Endodermal cell (in vitro differentiated cells): ENCODE data around the gene TRIM26. TPM values are rescaled to one million over a fixed set of nuclear protein-coding genes. Genes with fewer than 3 reads are reported as not detected.

Experiments used
- DNase-seq: peaks from one replicate; pipeline ENCODE4 v3.0.0-alpha.2; 2017
- H3K27ac ChIP-seq: 2 replicates; pipeline ENCODE4 v1.5.1; 2013; ENCODE audit warnings: mild to moderate bottlenecking, low read depth, low read length, moderate library complexity
- H3K27me3 ChIP-seq: 2 replicates; pipeline ENCODE4 v1.6.1; 2013; ENCODE audit warnings: mild to moderate bottlenecking, low read length, moderate library complexity; ENCODE audit not compliant: insufficient read depth, control insufficient read depth, poor library complexity, severe bottlenecking
- H3K36me3 ChIP-seq: 2 replicates; pipeline ENCODE4 v1.7.0; 2013; ENCODE audit warnings: mild to moderate bottlenecking, low read length, moderate library complexity; ENCODE audit not compliant: control insufficient read depth, insufficient read depth
- H3K4me1 ChIP-seq: one replicate; pipeline ENCODE4 v1.7.0; 2013; ENCODE audit warnings: low read length; ENCODE audit not compliant: control insufficient read depth, insufficient read depth
- H3K4me3 ChIP-seq: 2 replicates; pipeline ENCODE4 v1.5.1; 2013; ENCODE audit warnings: mild to moderate bottlenecking, low read length, moderate library complexity
- H3K9ac ChIP-seq: 2 replicates; pipeline ENCODE4 v1.6.1; 2013; ENCODE audit warnings: mild to moderate bottlenecking, low read length, moderate library complexity; ENCODE audit not compliant: poor library complexity, severe bottlenecking; ENCODE audit errors: extremely low read depth
- H3K9me3 ChIP-seq: 2 replicates; pipeline ENCODE4 v1.6.1; 2013; ENCODE audit warnings: mild to moderate bottlenecking, low read length, moderate library complexity; ENCODE audit not compliant: control insufficient read depth
- H3K27ac Mint-ChIP-seq: 2 replicates; pipeline ENCODE4 v1.8.0; 2020; ENCODE audit warnings: mixed read lengths
- H3K27me3 Mint-ChIP-seq: 2 replicates; pipeline ENCODE4 v1.8.0; 2021; ENCODE audit warnings: mild to moderate bottlenecking, mixed read lengths; ENCODE audit not compliant: insufficient read depth
- H3K36me3 Mint-ChIP-seq: 2 replicates; pipeline ENCODE4 v1.8.0; 2020; ENCODE audit warnings: low read depth, mixed read lengths
- H3K4me1 Mint-ChIP-seq: 2 replicates; pipeline ENCODE4 v1.8.0; 2020; ENCODE audit warnings: mixed read lengths
- H3K4me3 Mint-ChIP-seq: 2 replicates; pipeline ENCODE4 v1.8.0; 2020; ENCODE audit warnings: mild to moderate bottlenecking, moderate library complexity, mixed read lengths
- H3K9me3 Mint-ChIP-seq: 2 replicates; pipeline ENCODE4 v1.8.0; 2020; ENCODE audit warnings: mild to moderate bottlenecking, mixed read lengths
- WGBS, 2 experiments: methylation state at CpG; one replicate each; pipeline versions ENCODE4 v1.1.5 to v1.1.7; 2013; ENCODE audit warnings: missing lambda C conversion rate in 2 of 2, mixed read lengths in 1 of 2; ENCODE audit not compliant: insufficient coverage in 1 of 2, insufficient read length in 1 of 2; 5-methylcytosine and 5-hydroxymethylcytosine counted together
- total RNA-seq, 2 donors: library from RNA; stranded (reverse); fragmentation: NEBNext Ultra II Directional in 1 of 2; extraction: Animal tissue kit (Norgen Biotek cat#: 25700) in 1 of 2; gene quantifications; 2 replicates in 1 of 2; 3 replicates in 1 of 2; pipeline ENCODE4 v1.2.1, GENCODE V29; 2021
- TF ChIP-seq, protein P1 (sequence below): fragments of 200-600 bp; sonication (generic); conservative IDR thresholded peaks from 2 replicates; pipeline ENCODE4 v1.5.0; 2021; ENCODE audit warnings: antibody characterized with exemption, mild to moderate bottlenecking

Gene TRIM26
- total RNA-seq, 2 donors from 2014 or later, result 29.3 to 35.3 TPM

DNA sequence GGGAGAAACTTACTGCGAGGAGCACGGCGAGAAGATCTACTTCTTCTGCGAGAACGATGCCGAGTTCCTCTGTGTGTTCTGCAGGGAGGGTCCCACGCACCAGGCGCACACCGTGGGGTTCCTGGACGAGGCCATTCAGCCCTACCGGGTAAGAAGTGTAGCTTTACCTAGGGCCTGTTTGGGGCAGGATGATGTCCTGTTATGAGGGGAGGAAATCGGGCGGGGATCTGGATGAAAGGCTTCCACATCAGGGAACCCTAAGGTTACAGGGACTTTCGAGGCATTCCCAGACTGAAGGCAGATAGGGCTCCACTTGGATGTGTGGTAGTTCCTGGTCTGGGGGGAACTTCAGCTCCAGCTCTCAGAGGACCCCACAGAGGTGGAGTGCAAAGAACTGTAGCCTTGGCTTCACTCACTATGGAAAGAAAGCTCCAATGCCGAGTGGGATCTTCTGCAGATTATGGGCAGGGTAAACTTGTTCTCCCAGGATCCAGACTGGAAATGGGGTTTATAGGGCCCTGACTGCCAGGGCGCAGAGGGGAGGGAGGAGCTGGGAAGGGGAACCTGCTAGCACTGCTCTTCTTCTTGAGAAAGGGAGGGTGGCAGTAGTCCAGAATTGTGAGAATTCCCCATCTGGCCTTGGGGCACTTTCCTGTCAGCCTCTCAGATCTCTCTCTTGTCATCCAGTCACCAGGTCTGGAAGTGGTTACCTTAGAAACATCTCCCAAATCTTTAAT is 49.1 kb downstream of the TRIM26 start:
- H3K9ac ChIP-seq, result no peak overlapping the region
- TF ChIP-seq, protein P1, sequence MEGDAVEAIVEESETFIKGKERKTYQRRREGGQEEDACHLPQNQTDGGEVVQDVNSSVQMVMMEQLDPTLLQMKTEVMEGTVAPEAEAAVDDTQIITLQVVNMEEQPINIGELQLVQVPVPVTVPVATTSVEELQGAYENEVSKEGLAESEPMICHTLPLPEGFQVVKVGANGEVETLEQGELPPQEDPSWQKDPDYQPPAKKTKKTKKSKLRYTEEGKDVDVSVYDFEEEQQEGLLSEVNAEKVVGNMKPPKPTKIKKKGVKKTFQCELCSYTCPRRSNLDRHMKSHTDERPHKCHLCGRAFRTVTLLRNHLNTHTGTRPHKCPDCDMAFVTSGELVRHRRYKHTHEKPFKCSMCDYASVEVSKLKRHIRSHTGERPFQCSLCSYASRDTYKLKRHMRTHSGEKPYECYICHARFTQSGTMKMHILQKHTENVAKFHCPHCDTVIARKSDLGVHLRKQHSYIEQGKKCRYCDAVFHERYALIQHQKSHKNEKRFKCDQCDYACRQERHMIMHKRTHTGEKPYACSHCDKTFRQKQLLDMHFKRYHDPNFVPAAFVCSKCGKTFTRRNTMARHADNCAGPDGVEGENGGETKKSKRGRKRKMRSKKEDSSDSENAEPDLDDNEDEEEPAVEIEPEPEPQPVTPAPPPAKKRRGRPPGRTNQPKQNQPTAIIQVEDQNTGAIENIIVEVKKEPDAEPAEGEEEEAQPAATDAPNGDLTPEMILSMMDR, result no peak
- H3K27me3 ChIP-seq, result peaks cover 34% of the 10 kb centered on the region
- H3K4me1 ChIP-seq, result no peaks in the 10 kb centered on the region
- Mint-ChIP-seq H3K4me3 (no peak overlapping the region), H3K27ac (no peak overlapping the region), H3K27me3 (peaks cover 65% of the 10 kb centered on the region), H3K36me3 (no peaks in the 10 kb centered on the region), H3K4me1 (no peaks in the 10 kb centered on the region), H3K9me3 (no peaks in the 10 kb centered on the region)
- no peaks in the 10 kb centered on the region for H3K36me3 ChIP-seq
- WGBS, 2 experiments, result 91 to 95% methylated on average over 7 to 16 of the region's 16 CpGs
- no peak overlapping the region for H3K27ac ChIP-seq
- no peaks in the 10 kb centered on the region for H3K9me3 ChIP-seq
- no peak for DNase-seq
- H3K4me3 ChIP-seq, result no peak overlapping the region

DNA sequence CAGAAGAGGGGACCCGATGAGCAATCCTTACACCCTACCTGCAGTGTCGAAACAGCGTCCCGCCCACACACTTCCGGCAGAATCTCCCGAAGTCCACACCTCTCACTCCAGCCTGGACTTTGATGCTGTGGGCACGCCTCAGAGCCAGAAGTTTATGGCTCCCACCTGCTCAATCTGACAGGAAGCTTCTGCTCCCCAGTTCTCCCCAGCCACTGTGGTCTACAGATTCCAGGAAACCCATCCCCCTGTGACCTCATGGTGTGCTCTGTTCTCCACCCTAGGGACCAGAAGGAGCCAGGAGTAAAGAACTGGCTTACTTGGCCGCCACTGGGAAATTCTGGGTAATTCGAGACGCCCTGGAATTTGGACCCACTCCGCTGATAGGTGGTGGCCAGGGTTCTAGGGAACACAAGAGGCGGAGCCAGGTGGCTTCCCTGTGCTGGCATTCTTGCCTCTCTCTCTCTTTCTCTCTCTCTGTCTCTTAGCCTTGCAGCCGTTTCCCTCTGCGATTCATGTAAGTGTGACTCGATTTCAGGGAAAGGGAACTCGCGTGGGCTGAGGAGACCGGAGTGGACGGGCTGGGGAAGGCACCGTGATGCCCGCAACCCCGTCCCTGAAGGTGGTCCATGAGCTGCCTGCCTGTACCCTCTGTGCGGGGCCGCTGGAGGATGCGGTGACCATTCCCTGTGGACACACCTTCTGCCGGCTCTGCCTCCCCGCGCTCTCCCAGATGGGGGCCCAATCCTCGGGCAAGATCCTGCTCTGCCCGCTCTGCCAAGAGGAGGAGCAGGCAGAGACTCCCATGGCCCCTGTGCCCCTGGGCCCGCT is 49.9 kb downstream of the TRIM26 start, which contains the start of gene TRIM15:
Gene TRIM15, plus strand, starts transcription at position 457 of the 828 bp plus-strand sequence. Its CDS starts 139 bp downstream, at position 596.
- Mint-ChIP-seq H3K9me3 (no peaks in the 10 kb centered on the region), H3K27me3 (peaks cover 65% of the 10 kb centered on the region), H3K36me3 (no peaks in the 10 kb centered on the region), H3K4me1 (no peaks in the 10 kb centered on the region), H3K27ac (no peak within 1 kb of the TSS), H3K4me3 (no peak within 1 kb of the TSS)
- Histone ChIP-seq H3K9ac (no peak within 1 kb of the TSS), H3K4me1 (no peaks in the 10 kb centered on the region), H3K36me3 (no peaks in the 10 kb centered on the region), H3K9me3 (no peaks in the 10 kb centered on the region), H3K27ac (no peak within 1 kb of the TSS), H3K27me3 (peaks cover 35% of the 10 kb centered on the region), H3K4me3 (no peak within 1 kb of the TSS)
- WGBS, 2 experiments, result 90% methylated on average over 20 to 31 of the region's 31 CpGs
- peak; percentile 67 for DNase-seq
- TF ChIP-seq, protein P1, result no peak

DNA sequence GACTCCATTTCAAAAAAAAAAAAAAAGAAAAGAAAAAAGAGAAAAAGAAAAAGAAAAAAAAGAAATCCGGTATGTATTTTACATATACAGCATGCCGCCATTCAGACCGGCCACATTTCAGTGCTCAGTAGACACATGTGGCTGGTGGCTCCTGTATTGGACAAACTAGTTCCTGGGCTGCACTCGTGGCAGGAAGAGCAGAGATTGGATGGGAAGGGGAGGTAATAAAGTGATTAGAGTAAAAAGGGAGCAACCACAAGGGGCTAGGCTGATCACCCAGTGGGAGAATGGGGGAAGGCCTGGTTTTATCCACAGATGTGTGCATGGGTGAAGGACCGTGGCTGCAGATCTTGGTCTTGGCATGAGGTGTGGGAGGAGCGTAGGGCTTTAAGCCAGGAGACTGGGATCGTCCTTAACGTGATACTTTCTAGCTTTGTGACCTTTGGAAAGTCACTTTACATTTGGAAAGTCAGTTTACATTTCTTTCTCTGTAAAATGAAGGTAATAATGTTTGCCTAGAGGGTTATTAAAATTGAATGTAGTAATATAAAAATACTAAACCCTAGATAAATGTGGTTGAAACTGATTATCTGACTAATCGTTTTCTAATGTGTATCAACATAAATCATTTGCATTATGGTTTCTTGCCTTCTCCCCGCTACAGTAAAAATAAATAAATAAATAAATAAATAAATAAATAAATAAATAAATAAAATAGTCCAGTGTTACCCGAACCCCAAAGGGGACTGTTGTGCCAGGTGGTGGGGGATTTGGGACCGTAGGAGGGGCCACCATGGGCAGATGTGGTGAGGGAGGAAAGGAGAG is 50.7 kb downstream of the TRIM26 start:
- peaks cover 34% of the 10 kb centered on the region for H3K27me3 ChIP-seq
- Mint-ChIP-seq H3K36me3 (no peaks in the 10 kb centered on the region), H3K4me1 (no peaks in the 10 kb centered on the region), H3K27ac (no peak overlapping the region), H3K9me3 (no peaks in the 10 kb centered on the region), H3K4me3 (no peak overlapping the region), H3K27me3 (peaks cover 63% of the 10 kb centered on the region)
- H3K27ac ChIP-seq, result no peak overlapping the region
- DNase-seq, result no peak
- no peaks in the 10 kb centered on the region for H3K9me3 ChIP-seq
- H3K9ac ChIP-seq, result no peak overlapping the region
- no peaks in the 10 kb centered on the region for H3K4me1 ChIP-seq
- no peak overlapping the region for H3K4me3 ChIP-seq
- TF ChIP-seq, protein P1, result no peak
- whole genome bisulfite sequencing, 2 experiments, result 90 to 96% methylated on average over 5 to 10 of the region's 12 CpGs
- H3K36me3 ChIP-seq, result no peaks in the 10 kb centered on the region
